SK-N-SH treated with all-trans-retinoic acid at 6 μM for 48 hours (cell line): ENCODE measurements around the gene ARHGAP15.
A peak's percentile ranks its signal among the peaks of the same experiment; 100 is the strongest.

Experiments used
- ATAC-seq: fragments of 200-7000 bp; cut with Tn5 transposase; 3 replicates; pipeline ENCODE4 v1.9.1; 2020; ENCODE audit warnings: mild to moderate bottlenecking, moderate library complexity
- BACH2 ChIP-seq: fragments of 250-450 bp; sonication (Bioruptor Pico); IDR thresholded peaks from 2 replicates; pipeline ENCODE4 v1.9.0; 2021; ENCODE audit warnings: mild to moderate bottlenecking, borderline replicate concordance
- CSDC2 ChIP-seq: fragments of 250-450 bp; sonication (Bioruptor Pico); IDR thresholded peaks from 2 replicates; pipeline ENCODE4 v1.5.0; 2020; ENCODE audit warnings: mild to moderate bottlenecking, moderate library complexity
- CSRNP3 ChIP-seq: fragments of 250-450 bp; sonication (Bioruptor Pico); IDR thresholded peaks from 2 replicates; pipeline ENCODE4 v1.5.1; 2021; ENCODE audit warnings: mild to moderate bottlenecking, moderate library complexity
- ESRRG ChIP-seq: fragments of 250-450 bp; sonication (Bioruptor Pico); IDR thresholded peaks from 2 replicates; pipeline ENCODE4 v1.6.1; 2021; ENCODE audit warnings: mild to moderate bottlenecking
- GLIS3 ChIP-seq: fragments of 250-450 bp; sonication (Bioruptor Pico); IDR thresholded peaks from 2 replicates; pipeline ENCODE4 v1.5.0; 2020; ENCODE audit warnings: mild to moderate bottlenecking, moderate library complexity
- ISL1 ChIP-seq: fragments of 250-450 bp; sonication (Bioruptor Pico); IDR thresholded peaks from 2 replicates; pipeline ENCODE4 v2.1.2; 2022; ENCODE audit warnings: mild to moderate bottlenecking, moderate library complexity
- PPARA ChIP-seq: fragments of 250-450 bp; sonication (Bioruptor Pico); IDR thresholded peaks from 2 replicates; pipeline ENCODE4 v1.5.0; 2020; ENCODE audit warnings: mild to moderate bottlenecking, borderline replicate concordance
- RARB ChIP-seq: fragments of 250-450 bp; sonication (Bioruptor Pico); IDR thresholded peaks from 2 replicates; pipeline ENCODE4 v1.8.0; 2021; ENCODE audit warnings: mild to moderate bottlenecking, moderate library complexity
- SNAI2 ChIP-seq: fragments of 250-450 bp; sonication (Bioruptor Pico); IDR thresholded peaks from 2 replicates; pipeline ENCODE4 v1.5.0; 2020; ENCODE audit warnings: mild to moderate bottlenecking, moderate library complexity
- TCF4 ChIP-seq: fragments of 250-450 bp; sonication (Bioruptor Pico); IDR thresholded peaks from 2 replicates; pipeline ENCODE4 v1.8.0; 2021; ENCODE audit warnings: mild to moderate bottlenecking, moderate library complexity, borderline replicate concordance
- TOX ChIP-seq: fragments of 250-450 bp; sonication (Bioruptor Pico); IDR thresholded peaks from 2 replicates; pipeline ENCODE4 v1.8.0; 2021; ENCODE audit warnings: mild to moderate bottlenecking, moderate library complexity, borderline replicate concordance
- TSHZ2 ChIP-seq: fragments of 250-450 bp; sonication (Bioruptor Pico); IDR thresholded peaks from 2 replicates; pipeline ENCODE4 v1.5.0; 2020; ENCODE audit warnings: mild to moderate bottlenecking, moderate library complexity
- ZC3H10 ChIP-seq: fragments of 250-450 bp; sonication (Bioruptor Pico); IDR thresholded peaks from 2 replicates; pipeline ENCODE4 v1.5.1; 2021; ENCODE audit warnings: mild to moderate bottlenecking, moderate library complexity
- ZFP30 ChIP-seq: fragments of 450-650 bp; formaldehyde crosslinking; IDR thresholded peaks from 2 replicates; pipeline ENCODE4 v1.5.0; 2022; ENCODE audit warnings: mild to moderate bottlenecking, moderate library complexity
- ZNF565 ChIP-seq: fragments of 450-650 bp; formaldehyde crosslinking; conservative IDR thresholded peaks from 2 replicates; pipeline ENCODE4 v1.5.0; 2020; ENCODE audit warnings: low read depth, mild to moderate bottlenecking, moderate library complexity
- ZNF70 ChIP-seq: fragments of 450-650 bp; formaldehyde crosslinking; IDR thresholded peaks from 2 replicates; pipeline ENCODE4 v1.5.0; 2020; ENCODE audit warnings: mild to moderate bottlenecking, moderate library complexity
- ZNF8 ChIP-seq: fragments of 450-650 bp; formaldehyde crosslinking; IDR thresholded peaks from 2 replicates; pipeline ENCODE4 v1.5.0; 2020; ENCODE audit warnings: mild to moderate bottlenecking, moderate library complexity
- TF ChIP-seq, protein P1 (sequence below): fragments of 250-450 bp; sonication (Bioruptor Pico); IDR thresholded peaks from 2 replicates; pipeline ENCODE4 v1.5.1; 2020; ENCODE audit warnings: low read depth, mild to moderate bottlenecking, moderate library complexity
- TF ChIP-seq, protein P2 (sequence below): fragments of 250-450 bp; sonication (Bioruptor Pico); IDR thresholded peaks from 2 replicates; pipeline ENCODE4 v1.8.0; 2020; ENCODE audit warnings: mild to moderate bottlenecking, moderate library complexity, borderline replicate concordance

The ARHGAP15 gene

GRCh38 chr2:143501106-143501676, 372.0 kb downstream of the ARHGAP15 start (continued):
- no peak for TF ChIP-seq CSRNP3 (CRISPR knock-in tag)
- TF ChIP-seq, all 23 proteins: peak for 0

GRCh38 chr2:143503280-143503679, 374.1 kb downstream of the ARHGAP15 start:
- TF ChIP-seq GLIS3 (no peak), SNAI2 (CRISPR knock-in tag) (no peak), PPARA (no peak)
- TF ChIP-seq, protein P1, sequence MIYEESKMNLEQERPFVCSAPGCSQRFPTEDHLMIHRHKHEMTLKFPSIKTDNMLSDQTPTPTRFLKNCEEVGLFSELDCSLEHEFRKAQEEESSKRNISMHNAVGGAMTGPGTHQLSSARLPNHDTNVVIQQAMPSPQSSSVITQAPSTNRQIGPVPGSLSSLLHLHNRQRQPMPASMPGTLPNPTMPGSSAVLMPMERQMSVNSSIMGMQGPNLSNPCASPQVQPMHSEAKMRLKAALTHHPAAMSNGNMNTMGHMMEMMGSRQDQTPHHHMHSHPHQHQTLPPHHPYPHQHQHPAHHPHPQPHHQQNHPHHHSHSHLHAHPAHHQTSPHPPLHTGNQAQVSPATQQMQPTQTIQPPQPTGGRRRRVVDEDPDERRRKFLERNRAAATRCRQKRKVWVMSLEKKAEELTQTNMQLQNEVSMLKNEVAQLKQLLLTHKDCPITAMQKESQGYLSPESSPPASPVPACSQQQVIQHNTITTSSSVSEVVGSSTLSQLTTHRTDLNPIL (CRISPR knock-in tag) = no peak
- no peak for ATAC-seq

- TF ChIP-seq ZNF8 (CRISPR knock-in tag) = no peak
- no peak for TF ChIP-seq TOX (CRISPR knock-in tag)
- no peak for TF ChIP-seq TSHZ2
- TF ChIP-seq ISL1 (CRISPR knock-in tag) = no peak
- TF ChIP-seq ZNF565 (CRISPR knock-in tag) = no peak
- no peak for TF ChIP-seq RARB (CRISPR knock-in tag)
- ATAC-seq = no peak
Measured at GRCh38 chr2:143504397-143504796, 375.2 kb downstream of the ARHGAP15 start.

- no peak for ATAC-seq
- no peak for TF ChIP-seq ZFP30 (CRISPR knock-in tag)
- no peak for TF ChIP-seq ZNF70 (CRISPR knock-in tag)
- no peak for TF ChIP-seq SNAI2 (CRISPR knock-in tag)
- TF ChIP-seq, protein P2, sequence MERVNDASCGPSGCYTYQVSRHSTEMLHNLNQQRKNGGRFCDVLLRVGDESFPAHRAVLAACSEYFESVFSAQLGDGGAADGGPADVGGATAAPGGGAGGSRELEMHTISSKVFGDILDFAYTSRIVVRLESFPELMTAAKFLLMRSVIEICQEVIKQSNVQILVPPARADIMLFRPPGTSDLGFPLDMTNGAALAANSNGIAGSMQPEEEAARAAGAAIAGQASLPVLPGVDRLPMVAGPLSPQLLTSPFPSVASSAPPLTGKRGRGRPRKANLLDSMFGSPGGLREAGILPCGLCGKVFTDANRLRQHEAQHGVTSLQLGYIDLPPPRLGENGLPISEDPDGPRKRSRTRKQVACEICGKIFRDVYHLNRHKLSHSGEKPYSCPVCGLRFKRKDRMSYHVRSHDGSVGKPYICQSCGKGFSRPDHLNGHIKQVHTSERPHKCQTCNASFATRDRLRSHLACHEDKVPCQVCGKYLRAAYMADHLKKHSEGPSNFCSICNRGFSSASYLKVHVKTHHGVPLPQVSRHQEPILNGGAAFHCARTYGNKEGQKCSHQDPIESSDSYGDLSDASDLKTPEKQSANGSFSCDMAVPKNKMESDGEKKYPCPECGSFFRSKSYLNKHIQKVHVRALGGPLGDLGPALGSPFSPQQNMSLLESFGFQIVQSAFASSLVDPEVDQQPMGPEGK = no peak
- TF ChIP-seq, protein P1 (CRISPR knock-in tag) = no peak
- no peak for TF ChIP-seq CSDC2
- no peak for TF ChIP-seq ISL1 (CRISPR knock-in tag)
Measured at GRCh38 chr2:143505542-143505941, 376.3 kb downstream of the ARHGAP15 start.

- no peak for TF ChIP-seq ISL1 (CRISPR knock-in tag)
- no peak for TF ChIP-seq ZC3H10 (CRISPR knock-in tag)
- no peak for TF ChIP-seq ZNF70 (CRISPR knock-in tag)
- no peak for TF ChIP-seq GLIS3
- no peak for TF ChIP-seq ESRRG (CRISPR knock-in tag)
- no peak for TF ChIP-seq TSHZ2
- TF ChIP-seq TCF4 (CRISPR knock-in tag) = no peak
- no peak for TF ChIP-seq BACH2 (CRISPR knock-in tag)
- no peak for TF ChIP-seq ZFP30 (CRISPR knock-in tag)
- peak; percentile 91 for ATAC-seq
Measured at GRCh38 chr2:143513081-143513480, 383.9 kb downstream of the ARHGAP15 start.
